HG02852 (cell line): ENCODE data around the gene RASGRF1.

ENCODE experiments used
- ATAC-seq: cut with Tn5 transposase; IDR thresholded peaks from one replicate; pipeline ENCODE4 v1.9.1; 2021; ENCODE audit warnings: mild to moderate bottlenecking, moderate library complexity; ENCODE audit not compliant: unreplicated experiment

The RASGRF1 gene

DNA sequence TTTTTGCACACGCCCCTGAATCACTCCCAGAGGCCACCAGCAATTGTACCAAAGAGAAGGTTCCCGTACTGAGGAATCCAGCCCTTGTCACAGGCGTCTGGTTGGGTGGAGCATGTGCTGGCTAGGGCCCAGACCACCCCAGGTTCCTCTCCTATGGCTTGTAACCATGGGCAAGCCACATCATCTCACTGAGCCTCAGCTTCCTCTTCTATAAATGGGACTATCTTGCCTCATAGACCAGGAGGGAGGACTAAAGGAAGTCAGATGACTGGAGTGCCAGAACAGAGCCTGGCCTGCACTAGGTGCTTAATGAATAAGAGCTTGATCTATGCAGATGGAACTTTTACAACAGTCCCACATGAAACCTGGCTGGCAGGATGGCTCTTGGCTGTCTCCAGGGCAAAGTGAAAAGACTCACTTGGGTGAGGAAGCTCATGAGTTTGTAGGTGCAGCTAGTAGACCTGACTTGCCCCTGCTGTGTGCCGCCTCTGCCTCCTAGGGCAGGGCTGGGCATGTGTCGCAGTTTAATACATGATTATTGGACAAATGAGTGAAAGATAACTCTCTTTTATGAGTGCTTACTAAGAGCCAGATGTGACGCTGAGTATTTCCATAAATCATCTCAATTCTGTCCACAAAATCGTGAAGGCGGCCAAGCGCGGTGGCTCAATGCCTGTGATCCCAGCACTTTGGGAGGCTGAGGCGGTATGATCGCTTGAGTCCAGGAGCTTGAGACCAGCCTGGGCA is 175.1 kb downstream of the RASGRF1 start:
- no peak for ATAC-seq

DNA sequence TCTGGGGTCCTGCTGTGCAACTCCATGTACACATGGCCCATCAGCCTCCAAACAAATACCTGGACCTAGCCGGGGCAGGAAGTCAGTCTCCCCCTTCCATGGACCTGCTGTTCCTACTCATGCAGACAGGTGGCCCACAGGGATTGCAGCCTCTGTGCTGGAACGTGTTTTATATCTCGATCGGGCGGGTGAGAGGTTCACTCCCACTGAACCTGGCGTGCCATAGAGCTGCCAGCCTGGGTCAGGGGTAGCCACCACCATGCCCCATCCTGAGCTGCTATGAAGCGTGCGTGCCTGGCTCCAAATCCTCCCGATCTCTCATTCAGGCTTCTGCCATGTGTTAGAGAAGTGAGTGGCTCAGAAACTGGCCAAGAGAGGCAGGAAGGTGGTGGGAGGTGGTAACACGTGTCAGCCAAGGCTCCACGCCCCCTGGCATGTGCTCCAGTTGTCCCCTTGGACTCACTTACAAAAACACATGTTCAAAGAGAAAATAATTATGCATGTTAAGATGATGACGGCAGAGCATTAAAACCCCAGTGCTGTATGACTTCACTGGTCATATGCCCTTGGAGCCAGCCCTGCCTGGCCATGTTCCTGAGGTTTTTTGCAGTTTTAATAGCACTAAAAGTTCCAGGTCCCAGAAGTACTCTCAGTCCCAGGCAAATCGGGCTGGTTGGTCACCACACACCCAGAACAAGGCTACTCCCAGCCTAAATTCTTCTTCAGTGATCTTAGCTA is 176.4 kb downstream of the RASGRF1 start:
- no peak for ATAC-seq

DNA sequence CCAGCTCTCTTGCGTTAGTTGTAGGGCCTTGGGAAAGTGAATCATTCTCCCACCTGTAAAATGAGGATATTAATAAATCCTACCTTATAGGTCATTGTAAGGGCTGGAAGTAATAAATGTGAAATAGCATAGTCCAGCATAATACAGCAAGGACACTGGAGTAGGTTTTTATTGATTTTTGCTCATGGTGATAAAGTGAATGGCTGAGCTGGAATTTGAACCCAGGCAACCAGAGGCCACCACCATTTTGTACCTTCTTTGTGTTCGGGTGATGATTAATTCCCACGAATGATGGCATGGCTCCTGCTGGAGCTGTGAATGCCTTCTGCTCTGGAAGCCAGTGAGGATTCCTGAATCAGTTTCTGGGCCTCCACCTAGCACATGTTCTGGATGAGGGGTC is 177.6 kb downstream of the RASGRF1 start:
- no peak for ATAC-seq

DNA sequence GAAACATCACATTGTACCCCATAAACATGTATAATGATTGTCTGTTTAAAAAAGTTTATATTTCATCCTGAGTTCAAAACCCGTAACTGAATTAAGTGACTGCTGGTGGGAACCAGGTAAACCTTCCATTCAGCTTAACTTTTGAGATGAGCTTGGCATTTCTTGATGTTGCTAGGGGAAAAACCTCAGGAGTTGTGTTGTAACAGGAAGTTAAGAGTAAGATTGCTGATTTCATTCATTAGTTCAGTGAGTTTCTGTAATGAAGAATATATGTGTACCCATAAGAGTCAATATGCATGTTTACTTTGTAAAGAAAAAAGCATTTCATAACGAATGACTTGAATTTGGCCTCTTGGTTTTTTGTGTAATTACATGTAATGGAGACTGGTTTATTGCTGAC is 178.3 kb downstream of the RASGRF1 start:
- no peak for ATAC-seq

DNA sequence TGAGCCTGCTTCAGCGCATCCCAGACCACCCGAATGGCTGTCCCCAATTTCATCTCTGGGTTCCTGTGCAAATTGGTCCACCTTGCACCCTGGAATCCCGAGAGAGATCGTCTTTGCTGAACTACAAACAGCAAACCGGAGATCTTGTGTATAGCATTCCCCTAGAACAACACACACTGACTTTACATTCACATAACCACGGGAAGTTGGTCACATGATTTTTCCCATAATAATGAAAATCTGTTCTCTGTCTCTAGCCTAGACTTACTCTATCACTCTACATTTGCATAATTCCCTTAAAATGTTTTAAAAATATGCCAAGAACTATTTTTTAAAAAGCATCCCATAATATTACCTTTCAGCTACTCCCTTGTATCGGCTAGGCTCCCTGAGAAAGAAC is 180.3 kb downstream of the RASGRF1 start:
- ATAC-seq, result no peak
